Fibroblast of mammary gland (primary cell): ENCODE data around the gene TSPEAR.

Experiments used
- DNase-seq: peaks from one replicate; pipeline ENCODE4 v3.0.0-alpha.2; 2010; ENCODE audit warnings: low read depth
- H3K4me3 ChIP-seq: 2 replicates; pipeline ENCODE4 v1.5.1; 2011; ENCODE audit warnings: low read depth, mild to moderate bottlenecking, low read length, moderate library complexity; ENCODE audit not compliant: control insufficient read depth
- CTCF ChIP-seq: conservative IDR thresholded peaks from 2 replicates; pipeline ENCODE4 v1.5.1; 2011; ENCODE audit warnings: low read depth, low read length, inconsistent platforms; ENCODE audit not compliant: control insufficient read depth, insufficient read depth

The TSPEAR gene

GRCh38 chr21:44626262-44626661 lies 85.1 kb downstream of the TSPEAR start:
- no peak for DNase-seq
- H3K4me3 ChIP-seq = no peak overlapping the region
- no peak for TF ChIP-seq CTCF

GRCh38 chr21:44625756-44626155 lies 85.6 kb downstream of the TSPEAR start:
- no peak for TF ChIP-seq CTCF
- DNase-seq = no peak
- H3K4me3 ChIP-seq = no peak overlapping the region

GRCh38 chr21:44623575-44623974 lies 87.8 kb downstream of the TSPEAR start:
- no peak for TF ChIP-seq CTCF
- no peak for DNase-seq
- H3K4me3 ChIP-seq = no peak overlapping the region

- H3K4me3 ChIP-seq = no peak overlapping the region
- TF ChIP-seq CTCF = no peak
- no peak for DNase-seq
Measured at GRCh38 chr21:44619886-44620285, 91.5 kb downstream of the TSPEAR start.

- H3K4me3 ChIP-seq = no peak overlapping the region
- no peak for DNase-seq
- no peak for TF ChIP-seq CTCF
Measured at GRCh38 chr21:44618909-44619308, 92.5 kb downstream of the TSPEAR start.

GRCh38 chr21:44618504-44618903 lies 92.9 kb downstream of the TSPEAR start:
- DNase-seq = no peak
- TF ChIP-seq CTCF = no peak
- no peak overlapping the region for H3K4me3 ChIP-seq

GRCh38 chr21:44617071-44617501 lies 94.3 kb downstream of the TSPEAR start:
- no peak for TF ChIP-seq CTCF
- H3K4me3 ChIP-seq = no peak overlapping the region
- no peak for DNase-seq
